ENCODE results near the gene MAGOHB.

The MAGOHB gene

GRCh38 chr12:10557329-10557728 is 56.1 kb downstream of the MAGOHB start:
- ATAC-seq (replicated peaks) = no peak
- no peak for DNase-seq
- Mint-ChIP-seq H3K27me3 (peaks cover 0 to 4% of the 10 kb centered on the region in 2 donors), H3K4me3 (no peak overlapping the region), H3K9me3 (peaks cover 0 to 8% of the 10 kb centered on the region in 2 donors), H3K36me3 (peaks cover 0 to 4% of the 10 kb centered on the region in 2 donors), H3K27ac (no peak overlapping the region), H3K4me1 (peaks cover 0 to 2% of the 10 kb centered on the region in 2 donors)

- Mint-ChIP-seq H3K36me3 (peaks cover 0 to 4% of the 10 kb centered on the region in 2 donors), H3K9me3 (peaks cover 0 to 8% of the 10 kb centered on the region in 2 donors), H3K4me1 (peaks cover 0 to 2% of the 10 kb centered on the region in 2 donors), H3K27ac (no peak overlapping the region), H3K4me3 (no peak overlapping the region), H3K27me3 (peaks cover 0 to 4% of the 10 kb centered on the region in 2 donors)
- no peak for DNase-seq
- no peak for ATAC-seq (replicated peaks)
Measured at GRCh38 chr12:10554756-10555481, 58.5 kb downstream of the MAGOHB start.

GRCh38 chr12:10554228-10554755 is 59.1 kb downstream of the MAGOHB start:
- Mint-ChIP-seq H3K36me3 (peaks cover 0 to 4% of the 10 kb centered on the region in 2 donors), H3K4me1 (peaks cover 0 to 2% of the 10 kb centered on the region in 2 donors), H3K27ac (no peak overlapping the region), H3K27me3 (peaks cover 0 to 4% of the 10 kb centered on the region in 2 donors), H3K9me3 (peaks cover 0 to 8% of the 10 kb centered on the region in 2 donors), H3K4me3 (no peak overlapping the region)
- ATAC-seq (replicated peaks) (no peak), DNase-seq (no peak)

Data from stimulated activated naive B cell treated with anti-CD40 and anti-IgM and Interleukin-4, amounts not matched to agents 10 μg/mL and 1 μg/mL and 100 μg/mL, for 72 hours (primary cell).